MCF 10A (cell line): Measurements from ENCODE around the gene LPIN3. TPM values are rescaled to one million over a fixed set of nuclear protein-coding genes. Genes with fewer than 3 reads are reported as not detected.

Experiments used
- BruUV-seq: library from RNA; stranded (reverse); fragments of 400-500 nt; replicated peaks from 2 replicates; lab custom pipeline; 2021; lab: Mats Ljungman, UMichigan
- CTCF ChIA-PET: fragments of 300-600 bp; sonication (Branson Sonifier 250); formaldehyde crosslinking; extraction: SDS; loops from one replicate; lab custom pipeline; 2021; ENCODE audit warnings: antibody characterized with exemption, inconsistent platforms; lab: Yijun Ruan, JAX
- POLR2A ChIA-PET: fragments of 300-600, 350-650 bp; sonication (Branson Sonifier 250); formaldehyde crosslinking; extraction: SDS; loops from one replicate; lab custom pipeline; 2020; ENCODE audit warnings: antibody characterized with exemption, inconsistent platforms; lab: Yijun Ruan, JAX
- DNase-seq: peaks from one replicate; pipeline ENCODE4 v3.0.0-alpha.2; 2018; ENCODE audit not compliant: unreplicated experiment
- H3K27ac Mint-ChIP-seq: one replicate; pipeline ENCODE4 v1.8.0; 2022; ENCODE audit warnings: mild to moderate bottlenecking, low read depth, mixed read lengths; ENCODE audit not compliant: unreplicated experiment
- H3K27me3 Mint-ChIP-seq: one replicate; pipeline ENCODE4 v1.8.0; 2022; ENCODE audit warnings: mixed read lengths; ENCODE audit not compliant: insufficient read depth, unreplicated experiment
- H3K36me3 Mint-ChIP-seq: one replicate; pipeline ENCODE4 v1.8.0; 2022; ENCODE audit warnings: mild to moderate bottlenecking, moderate library complexity, mixed read lengths; ENCODE audit not compliant: insufficient read depth, unreplicated experiment
- H3K4me1 Mint-ChIP-seq: one replicate; pipeline ENCODE4 v1.8.0; 2022; ENCODE audit warnings: mixed read lengths; ENCODE audit not compliant: insufficient read depth, unreplicated experiment
- H3K4me3 Mint-ChIP-seq: one replicate; pipeline ENCODE4 v1.8.0; 2022; ENCODE audit warnings: mild to moderate bottlenecking, moderate library complexity, mixed read lengths; ENCODE audit not compliant: unreplicated experiment
- H3K9me3 Mint-ChIP-seq: one replicate; pipeline ENCODE4 v1.8.0; 2022; ENCODE audit warnings: mixed read lengths; ENCODE audit not compliant: unreplicated experiment
- intact Hi-C: fragments of 100-400 bp; cut with micrococcal nuclease; formaldehyde crosslinking; loops from 2 replicates; pipeline ENCODE4 v1.14.1; 2022
- total RNA-seq: library from RNA; stranded (reverse); gene quantifications from 2 replicates; pipeline ENCODE4 v1.2.3, GENCODE V29; 2022
- TF ChIP-seq, protein P1 (sequence below): fragments of 200-600 bp; IDR thresholded peaks from one replicate; pipeline ENCODE4 v1.8.0; 2022; ENCODE audit warnings: antibody characterized with exemption, mild to moderate bottlenecking; ENCODE audit not compliant: unreplicated experiment

LPIN3 gene
- total RNA-seq, 1 experiment from 2014 or later = 16.5 TPM

DNA sequence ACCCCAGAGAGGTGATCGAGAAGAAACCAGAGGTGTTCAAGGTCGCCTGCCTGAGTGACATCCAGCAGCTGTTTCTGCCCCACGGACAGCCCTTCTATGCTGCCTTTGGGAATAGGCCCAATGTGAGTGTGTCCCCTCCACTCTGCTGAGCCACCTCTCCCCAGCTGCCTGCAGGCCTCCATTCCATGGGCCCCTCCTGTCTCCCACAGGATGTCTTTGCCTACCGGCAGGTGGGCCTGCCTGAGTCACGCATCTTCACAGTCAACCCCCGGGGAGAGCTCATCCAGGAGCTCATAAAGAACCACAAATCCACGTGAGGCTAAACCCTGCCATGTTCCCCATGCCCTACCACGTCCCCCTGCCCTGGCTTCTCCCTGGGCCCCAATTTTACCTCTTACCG, 17.6 kb downstream of the LPIN3 start:
- Mint-ChIP-seq H3K36me3 (peaks cover 32% of the 10 kb centered on the region), H3K27me3 (no peaks in the 10 kb centered on the region), H3K4me3 (no peak overlapping the region), H3K27ac (no peak overlapping the region), H3K9me3 (no peaks in the 10 kb centered on the region), H3K4me1 (peaks cover 4% of the 10 kb centered on the region)
- BruUV-seq = no TSS peak
- ChIA-PET POLR2A (interaction anchor here (0.6 to 1.2 kb wide), 4 partner anchors 8 to 102 kb away, joined by 3 to 5 read pairs (median 3); no protein-coding TSS in a partner anchor), CTCF (interaction anchor here (1.2 to 4.0 kb wide), 2 partner anchors 18 to 52 kb away, joined by 3 to 25 read pairs; partner anchors contain the start of gene LPIN3)
- TF ChIP-seq, protein P1, sequence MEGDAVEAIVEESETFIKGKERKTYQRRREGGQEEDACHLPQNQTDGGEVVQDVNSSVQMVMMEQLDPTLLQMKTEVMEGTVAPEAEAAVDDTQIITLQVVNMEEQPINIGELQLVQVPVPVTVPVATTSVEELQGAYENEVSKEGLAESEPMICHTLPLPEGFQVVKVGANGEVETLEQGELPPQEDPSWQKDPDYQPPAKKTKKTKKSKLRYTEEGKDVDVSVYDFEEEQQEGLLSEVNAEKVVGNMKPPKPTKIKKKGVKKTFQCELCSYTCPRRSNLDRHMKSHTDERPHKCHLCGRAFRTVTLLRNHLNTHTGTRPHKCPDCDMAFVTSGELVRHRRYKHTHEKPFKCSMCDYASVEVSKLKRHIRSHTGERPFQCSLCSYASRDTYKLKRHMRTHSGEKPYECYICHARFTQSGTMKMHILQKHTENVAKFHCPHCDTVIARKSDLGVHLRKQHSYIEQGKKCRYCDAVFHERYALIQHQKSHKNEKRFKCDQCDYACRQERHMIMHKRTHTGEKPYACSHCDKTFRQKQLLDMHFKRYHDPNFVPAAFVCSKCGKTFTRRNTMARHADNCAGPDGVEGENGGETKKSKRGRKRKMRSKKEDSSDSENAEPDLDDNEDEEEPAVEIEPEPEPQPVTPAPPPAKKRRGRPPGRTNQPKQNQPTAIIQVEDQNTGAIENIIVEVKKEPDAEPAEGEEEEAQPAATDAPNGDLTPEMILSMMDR = no peak
- DNase-seq = no peak
- intact Hi-C loops = no loop called here

GRCh38 chr20:41358717-41359116, 18.1 kb downstream of the LPIN3 start:
- no peak for DNase-seq
- TF ChIP-seq, protein P1 = no peak
- Mint-ChIP-seq H3K36me3 (peaks cover 35% of the 10 kb centered on the region), H3K4me3 (no peak overlapping the region), H3K9me3 (no peaks in the 10 kb centered on the region), H3K27ac (no peak overlapping the region), H3K27me3 (no peaks in the 10 kb centered on the region), H3K4me1 (peaks cover 4% of the 10 kb centered on the region)
- ChIA-PET CTCF (interaction anchor here (1.2 to 4.0 kb wide), 2 partner anchors 18 to 52 kb away, joined by 3 to 25 read pairs; partner anchors contain the start of gene LPIN3), POLR2A (interaction anchor here (0.6 to 1.2 kb wide), 4 partner anchors 8 to 193 kb away, joined by 3 read pairs; no protein-coding TSS in a partner anchor)
- intact Hi-C loops = no loop called here
- BruUV-seq = no TSS peak

- H3K27me3 Mint-ChIP-seq = peaks cover 5% of the 10 kb centered on the region
- peaks cover 35% of the 10 kb centered on the region for H3K36me3 Mint-ChIP-seq
- H3K4me1 Mint-ChIP-seq = peaks cover 4% of the 10 kb centered on the region
- BruUV-seq = no TSS peak
- no peak overlapping the region for H3K4me3 Mint-ChIP-seq
- no peak overlapping the region for H3K27ac Mint-ChIP-seq
- no peaks in the 10 kb centered on the region for H3K9me3 Mint-ChIP-seq
- TF ChIP-seq, protein P1 = no peak
- ChIA-PET POLR2A (interaction anchor here (0.7 to 1.2 kb wide), 2 partner anchors 8 to 193 kb away, joined by 3 read pairs; no protein-coding TSS in a partner anchor), CTCF (interaction anchor here (0.6 to 4.0 kb wide), 4 partner anchors 12 to 273 kb away, joined by 3 to 25 read pairs (median 4); partner anchors contain the start of gene LPIN3)
- intact Hi-C loops = no loop called here
- DNase-seq = no peak
Observed at GRCh38 chr20:41359541-41360011, 19.0 kb downstream of the LPIN3 start.

DNA sequence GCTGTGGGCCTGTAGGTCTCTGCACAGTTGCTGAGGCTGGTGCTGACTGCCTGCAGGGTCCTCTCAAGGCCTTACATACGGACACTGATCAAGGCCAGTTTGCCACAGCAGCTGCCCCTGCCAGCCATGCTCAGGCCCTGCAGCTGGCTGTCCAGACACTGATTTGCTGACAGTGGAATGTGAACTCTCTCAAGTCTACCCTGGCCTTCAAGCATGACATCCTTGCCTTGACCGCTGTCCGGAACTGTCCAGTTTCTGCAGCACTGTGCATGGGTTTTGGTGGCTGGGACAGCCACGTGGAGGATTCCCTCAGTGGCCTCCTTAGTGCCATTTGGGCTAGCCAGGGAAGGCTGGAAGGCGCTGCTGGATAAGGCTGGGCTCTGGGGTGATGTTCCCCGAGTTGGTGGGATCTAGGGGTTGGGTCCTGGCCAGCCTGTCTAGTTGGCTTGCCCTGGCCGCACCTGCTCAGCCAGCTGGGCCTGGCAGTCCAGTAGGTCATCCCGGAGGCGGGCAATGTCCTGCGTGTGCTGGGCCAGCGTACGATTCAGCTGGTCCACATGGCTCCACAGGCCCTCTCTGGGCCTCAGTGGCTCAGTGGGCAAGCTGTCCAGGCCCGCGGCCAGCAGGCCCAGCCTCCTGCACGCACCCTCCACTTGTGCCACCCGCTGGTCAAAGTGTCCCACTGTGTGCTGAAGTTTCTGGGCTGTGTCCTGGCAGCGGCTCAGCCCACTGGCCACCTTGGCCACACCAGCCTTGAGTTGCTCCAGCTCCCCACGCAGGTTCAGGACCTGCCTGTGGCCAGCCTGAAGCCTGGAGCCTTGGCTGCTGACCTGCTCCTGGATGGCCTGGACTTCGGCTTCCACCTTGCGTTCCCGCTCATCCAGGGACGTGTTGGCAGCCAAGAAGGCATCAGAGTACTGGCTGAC, 20.5 kb downstream of the LPIN3 start:
- ChIA-PET CTCF (interaction anchor here (0.6 to 4.0 kb wide), 5 partner anchors 21 to 392 kb away, joined by 3 to 25 read pairs (median 3); partner anchors contain the start of gene LPIN3), POLR2A (interaction anchor here (0.6 to 2.1 kb wide), 3 partner anchors 11 to 47 kb away, joined by 3 to 6 read pairs (median 3); no protein-coding TSS in a partner anchor)
- no peak for DNase-seq
- Mint-ChIP-seq H3K36me3 (peaks cover 35% of the 10 kb centered on the region), H3K9me3 (no peaks in the 10 kb centered on the region), H3K27me3 (peaks cover 19% of the 10 kb centered on the region), H3K27ac (no peak overlapping the region), H3K4me3 (no peak overlapping the region), H3K4me1 (peaks cover 4% of the 10 kb centered on the region)
- intact Hi-C loops = no loop called here
- TF ChIP-seq, protein P1 = no peak
- BruUV-seq = no TSS peak
